ENCODE measurements around the gene PPARD.

PPARD gene

DNA sequence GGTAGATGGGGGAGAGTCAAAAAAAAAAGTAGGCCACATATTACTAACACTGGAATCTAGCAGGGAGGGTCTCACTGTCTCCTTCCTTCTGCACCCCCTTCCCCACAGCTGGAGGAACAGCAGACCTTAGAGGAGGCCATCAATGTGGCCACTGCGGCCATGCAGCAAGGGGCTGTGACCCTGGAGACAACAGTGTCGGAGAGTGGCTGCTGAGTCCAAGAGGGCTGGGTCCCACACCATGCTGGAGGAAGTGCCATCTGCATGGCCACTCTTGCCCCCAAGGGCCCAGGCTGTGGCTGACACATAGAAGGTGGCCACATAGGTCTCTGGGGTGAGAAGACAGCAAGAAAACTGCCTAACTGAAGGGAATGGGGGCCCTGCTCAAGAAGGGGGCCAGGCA lies 47.3 kb upstream of the PPARD start:
- DNase-seq (ENCODE audit: low read depth in 1 of 2, low spot score in 1 of 2) = no peak
- Histone ChIP-seq H3K27ac (replicated peaks) (no peak overlapping the region), H3K27me3 (ENCODE audit: insufficient read depth, poor library complexity, severe bottlenecking) (no peaks in the 10 kb centered on the region), H3K4me3 (replicated peaks; ENCODE audit: insufficient read depth, low read length) (no peak overlapping the region)
- TF ChIP-seq CTCF (IDR thresholded peaks at IDR 0.05; ENCODE audit: insufficient read depth, low read length) (no peak), POLR2AphosphoS5 (IDR thresholded peaks at IDR 0.05; ENCODE audit: low read depth) (no peak), GABPA (IDR thresholded peaks at IDR 0.05; ENCODE audit: low read depth) (no peak), SPI1 (IDR thresholded peaks at IDR 0.05; ENCODE audit: borderline replicate concordance, low read depth) (no peak)
- TF ChIP-seq, protein P1, sequence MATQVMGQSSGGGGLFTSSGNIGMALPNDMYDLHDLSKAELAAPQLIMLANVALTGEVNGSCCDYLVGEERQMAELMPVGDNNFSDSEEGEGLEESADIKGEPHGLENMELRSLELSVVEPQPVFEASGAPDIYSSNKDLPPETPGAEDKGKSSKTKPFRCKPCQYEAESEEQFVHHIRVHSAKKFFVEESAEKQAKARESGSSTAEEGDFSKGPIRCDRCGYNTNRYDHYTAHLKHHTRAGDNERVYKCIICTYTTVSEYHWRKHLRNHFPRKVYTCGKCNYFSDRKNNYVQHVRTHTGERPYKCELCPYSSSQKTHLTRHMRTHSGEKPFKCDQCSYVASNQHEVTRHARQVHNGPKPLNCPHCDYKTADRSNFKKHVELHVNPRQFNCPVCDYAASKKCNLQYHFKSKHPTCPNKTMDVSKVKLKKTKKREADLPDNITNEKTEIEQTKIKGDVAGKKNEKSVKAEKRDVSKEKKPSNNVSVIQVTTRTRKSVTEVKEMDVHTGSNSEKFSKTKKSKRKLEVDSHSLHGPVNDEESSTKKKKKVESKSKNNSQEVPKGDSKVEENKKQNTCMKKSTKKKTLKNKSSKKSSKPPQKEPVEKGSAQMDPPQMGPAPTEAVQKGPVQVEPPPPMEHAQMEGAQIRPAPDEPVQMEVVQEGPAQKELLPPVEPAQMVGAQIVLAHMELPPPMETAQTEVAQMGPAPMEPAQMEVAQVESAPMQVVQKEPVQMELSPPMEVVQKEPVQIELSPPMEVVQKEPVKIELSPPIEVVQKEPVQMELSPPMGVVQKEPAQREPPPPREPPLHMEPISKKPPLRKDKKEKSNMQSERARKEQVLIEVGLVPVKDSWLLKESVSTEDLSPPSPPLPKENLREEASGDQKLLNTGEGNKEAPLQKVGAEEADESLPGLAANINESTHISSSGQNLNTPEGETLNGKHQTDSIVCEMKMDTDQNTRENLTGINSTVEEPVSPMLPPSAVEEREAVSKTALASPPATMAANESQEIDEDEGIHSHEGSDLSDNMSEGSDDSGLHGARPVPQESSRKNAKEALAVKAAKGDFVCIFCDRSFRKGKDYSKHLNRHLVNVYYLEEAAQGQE (IDR thresholded peaks at IDR 0.05; ENCODE audit: insufficient replicate concordance, low read depth) = no peak

DNA sequence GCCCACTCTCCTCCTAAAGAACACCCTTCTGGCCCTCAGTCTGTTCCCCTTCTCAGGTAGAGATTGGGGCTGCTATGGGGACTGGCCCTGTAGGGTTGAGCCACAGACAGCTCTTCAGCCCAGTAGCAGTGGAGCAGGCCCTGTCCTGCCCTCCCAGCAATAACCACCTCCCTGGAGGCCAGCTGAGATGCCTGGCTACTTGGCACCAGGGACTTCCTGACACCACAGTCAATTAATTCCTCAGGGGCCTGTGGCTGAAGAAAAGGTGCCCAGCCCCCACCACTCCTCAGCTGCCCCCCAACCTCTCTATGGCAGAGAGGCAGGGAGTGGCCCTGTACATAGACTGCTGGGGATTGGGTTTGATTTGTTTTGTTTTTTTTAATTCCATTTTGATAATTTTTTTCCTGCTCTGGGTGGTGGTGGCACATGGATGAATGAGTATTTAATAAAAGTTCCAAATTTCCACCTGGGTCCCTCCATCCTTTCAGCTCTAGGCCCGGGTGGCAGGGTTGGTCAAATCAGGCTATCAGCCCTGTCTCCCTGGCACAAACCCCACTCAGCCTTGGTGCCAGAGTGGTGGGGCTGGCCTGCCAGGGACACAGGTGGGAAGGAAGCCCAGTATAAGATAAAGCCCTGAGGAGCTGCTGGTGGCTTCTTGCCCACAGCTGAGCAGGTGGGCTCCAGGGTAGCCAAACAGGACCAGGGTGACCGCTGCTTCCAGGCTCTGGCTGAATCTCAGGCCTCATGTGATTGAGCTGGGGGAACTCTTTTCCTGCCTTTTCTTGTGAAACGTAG lies 46.6 kb upstream of the PPARD start:
- TF ChIP-seq, protein P1 (IDR thresholded peaks at IDR 0.05; ENCODE audit: insufficient replicate concordance, low read depth) = no peak
- TF ChIP-seq POLR2AphosphoS5 (IDR thresholded peaks at IDR 0.05; ENCODE audit: low read depth) (no peak), CTCF (IDR thresholded peaks at IDR 0.05; ENCODE audit: insufficient read depth, low read length) (no peak), GABPA (IDR thresholded peaks at IDR 0.05; ENCODE audit: low read depth) (no peak), SPI1 (IDR thresholded peaks at IDR 0.05; ENCODE audit: borderline replicate concordance, low read depth) (no peak)
- Histone ChIP-seq H3K27ac (replicated peaks) (no peak overlapping the region), H3K27me3 (ENCODE audit: insufficient read depth, poor library complexity, severe bottlenecking) (no peaks in the 10 kb centered on the region), H3K4me3 (replicated peaks; ENCODE audit: insufficient read depth, low read length) (no peak overlapping the region)
- no peak for DNase-seq (ENCODE audit: low read depth in 1 of 2, low spot score in 1 of 2)

GRCh38 chr6:35296931-35297600 lies 45.3 kb upstream of the PPARD start:
- H3K27me3 ChIP-seq (ENCODE audit: insufficient read depth, poor library complexity, severe bottlenecking) = no peaks in the 10 kb centered on the region
- TF ChIP-seq GABPA (IDR thresholded peaks at IDR 0.05; ENCODE audit: low read depth) = no peak
- TF ChIP-seq SPI1 (IDR thresholded peaks at IDR 0.05; ENCODE audit: borderline replicate concordance, low read depth) = no peak
- TF ChIP-seq, protein P1 (IDR thresholded peaks at IDR 0.05; ENCODE audit: insufficient replicate concordance, low read depth) = no peak
- no peak for TF ChIP-seq POLR2AphosphoS5 (IDR thresholded peaks at IDR 0.05; ENCODE audit: low read depth)
- no peak for TF ChIP-seq CTCF (IDR thresholded peaks at IDR 0.05; ENCODE audit: insufficient read depth, low read length)
- DNase-seq (ENCODE audit: low read depth in 1 of 2, low spot score in 1 of 2) = no peak
- peak overlapping the region; percentile 94 for H3K27ac ChIP-seq (replicated peaks)
- no peak overlapping the region for H3K4me3 ChIP-seq (replicated peaks; ENCODE audit: insufficient read depth, low read length)

Measured in HL-60 (cell line).